Measurements from ENCODE around the gene OTOF. TPM values are rescaled to one million over a fixed set of nuclear protein-coding genes. Genes with fewer than 3 reads are reported as not detected.

OTOF gene
- total RNA-seq (2021): not detected in 2 replicates
- Bru-seq, nascent RNA: percentile 1 among the genes with signal in this experiment
- BruChase-seq, experiment 1, labeled RNA remaining after a 2-hour chase: not detected
- percentile 4 among the genes with signal in this experiment for BruChase-seq, experiment 2, labeled RNA remaining after a 6-hour chase
- long read RNA-seq: 0 reads

DNA sequence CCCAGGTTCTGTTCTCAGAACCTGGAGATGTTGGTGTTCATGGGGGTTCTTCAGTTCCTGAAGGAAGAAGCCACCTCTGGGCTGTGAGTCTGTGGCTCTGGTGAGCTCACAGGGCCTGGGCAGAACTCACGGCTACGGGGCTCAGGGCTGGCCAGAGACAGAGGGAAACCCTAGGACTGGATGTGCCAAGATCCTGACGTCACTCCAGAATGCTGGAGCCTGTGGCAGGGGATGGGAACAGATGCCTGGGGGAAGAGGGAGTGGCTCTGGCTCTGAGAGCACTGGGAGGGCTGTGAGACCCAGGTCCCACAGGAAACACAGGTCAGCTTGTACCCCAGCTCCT is at the start of gene OTOF:
Gene OTOF, minus strand, starts transcription at position 214 of the 343 bp plus-strand sequence.
- no peak within 1 kb of the TSS for H3K4me2 ChIP-seq
- H3K9me2 ChIP-seq (ENCODE audit: insufficient read depth): no peaks in the 10 kb centered on the region
- ChIA-PET CTCF (interaction anchor here (0.5 to 0.7 kb wide), 2 partner anchors 279 to 599 kb away, joined by 3 to 5 read pairs; partner anchors contain the start of gene ASXL2), POLR2A (ENCODE audit: unreplicated experiment) (no interaction called here)
- H3K4me1 ChIP-seq (replicated peaks; ENCODE audit: insufficient read depth): no peaks in the 10 kb centered on the region
- BruUV-seq (replicated peaks): no TSS peak
- TF ChIP-seq, protein P1, sequence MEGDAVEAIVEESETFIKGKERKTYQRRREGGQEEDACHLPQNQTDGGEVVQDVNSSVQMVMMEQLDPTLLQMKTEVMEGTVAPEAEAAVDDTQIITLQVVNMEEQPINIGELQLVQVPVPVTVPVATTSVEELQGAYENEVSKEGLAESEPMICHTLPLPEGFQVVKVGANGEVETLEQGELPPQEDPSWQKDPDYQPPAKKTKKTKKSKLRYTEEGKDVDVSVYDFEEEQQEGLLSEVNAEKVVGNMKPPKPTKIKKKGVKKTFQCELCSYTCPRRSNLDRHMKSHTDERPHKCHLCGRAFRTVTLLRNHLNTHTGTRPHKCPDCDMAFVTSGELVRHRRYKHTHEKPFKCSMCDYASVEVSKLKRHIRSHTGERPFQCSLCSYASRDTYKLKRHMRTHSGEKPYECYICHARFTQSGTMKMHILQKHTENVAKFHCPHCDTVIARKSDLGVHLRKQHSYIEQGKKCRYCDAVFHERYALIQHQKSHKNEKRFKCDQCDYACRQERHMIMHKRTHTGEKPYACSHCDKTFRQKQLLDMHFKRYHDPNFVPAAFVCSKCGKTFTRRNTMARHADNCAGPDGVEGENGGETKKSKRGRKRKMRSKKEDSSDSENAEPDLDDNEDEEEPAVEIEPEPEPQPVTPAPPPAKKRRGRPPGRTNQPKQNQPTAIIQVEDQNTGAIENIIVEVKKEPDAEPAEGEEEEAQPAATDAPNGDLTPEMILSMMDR (conservative IDR thresholded peaks at IDR 0.05): no peak
- TF ChIP-seq EZH2 (IDR thresholded peaks at IDR 0.05; ENCODE audit: low read depth): no peak
- intact Hi-C loops (cut with micrococcal nuclease; ENCODE audit: unreplicated experiment): no loop called here
- no peaks in the 10 kb centered on the region for H3K9me3 ChIP-seq (ENCODE audit: insufficient read depth, low read depth)
- H3F3A ChIP-seq (ENCODE audit: insufficient read depth, low read depth): peaks cover 4% of the 10 kb centered on the region
- H3K36me3 ChIP-seq (ENCODE audit: low read depth): no peaks in the 10 kb centered on the region
- H3K79me2 ChIP-seq (ENCODE audit: low read depth): no peaks in the 10 kb centered on the region
- no peaks in the 10 kb centered on the region for H4K20me1 ChIP-seq (ENCODE audit: insufficient read depth)
- H3K4me3 ChIP-seq: no peak within 1 kb of the TSS
- H3K27me3 ChIP-seq (ENCODE audit: insufficient read depth, low read depth): no peaks in the 10 kb centered on the region
- no peak within 1 kb of the TSS for H2AFZ ChIP-seq
- peak; percentile 33 to 51 for DNase-seq
- H3K27ac ChIP-seq: no peak within 1 kb of the TSS

DNA sequence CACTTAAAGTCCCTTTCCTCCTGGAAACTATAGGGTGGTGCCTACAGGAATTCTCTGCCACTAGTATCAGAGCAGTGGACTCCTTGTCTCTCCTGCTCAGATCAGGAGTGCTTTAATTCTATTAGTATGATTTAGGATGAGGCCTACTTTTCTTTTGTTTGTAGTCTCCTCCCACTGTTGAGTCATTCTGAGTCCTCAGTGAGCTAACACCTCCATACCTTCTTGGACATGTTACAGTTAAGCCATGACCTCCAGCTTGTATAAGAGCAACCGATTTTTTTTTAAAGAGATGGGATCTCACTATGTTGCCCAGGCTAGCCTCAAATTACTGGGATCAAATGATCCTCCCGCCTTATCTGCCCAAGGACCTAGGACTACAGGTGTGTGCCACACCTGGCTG is 48.7 kb upstream of the OTOF start:
- H3K27ac ChIP-seq: no peak overlapping the region
- no peaks in the 10 kb centered on the region for H3K4me1 ChIP-seq (replicated peaks; ENCODE audit: insufficient read depth)
- no peaks in the 10 kb centered on the region for H3K9me2 ChIP-seq (ENCODE audit: insufficient read depth)
- H2AFZ ChIP-seq: no peak overlapping the region
- no peak overlapping the region for H3K4me2 ChIP-seq
- no TSS peak for BruUV-seq (replicated peaks)
- ChIA-PET CTCF (no interaction called here), POLR2A (ENCODE audit: unreplicated experiment) (interaction anchor here (0.6 kb wide), 1 partner anchor 142 kb away, joined by 8 read pairs; no protein-coding TSS in a partner anchor)
- no peaks in the 10 kb centered on the region for H4K20me1 ChIP-seq (ENCODE audit: insufficient read depth)
- intact Hi-C loops (cut with micrococcal nuclease; ENCODE audit: unreplicated experiment): no loop called here
- no peak for TF ChIP-seq EZH2 (IDR thresholded peaks at IDR 0.05; ENCODE audit: low read depth)
- TF ChIP-seq, protein P1 (conservative IDR thresholded peaks at IDR 0.05): no peak
- no peaks in the 10 kb centered on the region for H3K79me2 ChIP-seq (ENCODE audit: low read depth)
- peaks cover 45% of the 10 kb centered on the region; the same call in 1 of the 2 replicates for H3K27me3 ChIP-seq (ENCODE audit: insufficient read depth, low read depth)
- no peak for DNase-seq
- H3K4me3 ChIP-seq: no peak overlapping the region
- no peaks in the 10 kb centered on the region for H3K36me3 ChIP-seq (ENCODE audit: low read depth)
- H3F3A ChIP-seq (ENCODE audit: insufficient read depth, low read depth): no peaks in the 10 kb centered on the region
- H3K9me3 ChIP-seq (ENCODE audit: insufficient read depth, low read depth): no peaks in the 10 kb centered on the region

DNA sequence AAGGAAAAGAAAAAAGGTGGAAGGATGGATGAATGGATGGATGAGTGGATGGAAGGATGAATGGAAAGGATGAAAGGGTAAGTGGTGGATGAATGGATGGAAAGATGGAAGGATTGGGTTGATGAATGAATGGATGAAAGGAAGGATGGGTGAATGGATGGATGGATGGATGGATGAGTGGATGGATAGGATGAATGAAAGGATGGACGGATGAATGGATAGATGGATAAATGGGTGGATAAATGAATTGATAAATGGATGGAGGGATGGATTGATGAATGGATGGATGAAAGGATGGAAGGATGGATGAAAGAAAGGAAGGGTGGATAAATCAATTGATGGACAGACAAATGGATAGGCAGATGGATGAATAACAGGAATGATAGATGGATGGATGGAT is 48.2 kb upstream of the OTOF start:
- H3K4me1 ChIP-seq (replicated peaks; ENCODE audit: insufficient read depth): no peaks in the 10 kb centered on the region
- no peak overlapping the region for H2AFZ ChIP-seq
- H3K9me3 ChIP-seq (ENCODE audit: insufficient read depth, low read depth): no peaks in the 10 kb centered on the region
- ChIA-PET POLR2A (ENCODE audit: unreplicated experiment) (no interaction called here), CTCF (no interaction called here)
- H3K4me2 ChIP-seq: no peak overlapping the region
- H3K27me3 ChIP-seq (ENCODE audit: insufficient read depth, low read depth): peaks cover 47% of the 10 kb centered on the region; the same call in 1 of the 2 replicates
- no peaks in the 10 kb centered on the region for H3K9me2 ChIP-seq (ENCODE audit: insufficient read depth)
- no peaks in the 10 kb centered on the region for H3K79me2 ChIP-seq (ENCODE audit: low read depth)
- no TSS peak for BruUV-seq (replicated peaks)
- no peak for DNase-seq
- intact Hi-C loops (cut with micrococcal nuclease; ENCODE audit: unreplicated experiment): no loop called here
- no peaks in the 10 kb centered on the region for H3K36me3 ChIP-seq (ENCODE audit: low read depth)
- H3F3A ChIP-seq (ENCODE audit: insufficient read depth, low read depth): no peaks in the 10 kb centered on the region
- H3K27ac ChIP-seq: no peak overlapping the region
- no peaks in the 10 kb centered on the region for H4K20me1 ChIP-seq (ENCODE audit: insufficient read depth)
- TF ChIP-seq, protein P1 (conservative IDR thresholded peaks at IDR 0.05): no peak
- no peak for TF ChIP-seq EZH2 (IDR thresholded peaks at IDR 0.05; ENCODE audit: low read depth)
- no peak overlapping the region for H3K4me3 ChIP-seq

Data from PC-9 (cell line).